K562 (cell line): ENCODE results near the gene ZBTB44. TPM values are rescaled to one million over a fixed set of nuclear protein-coding genes. Genes with fewer than 3 reads are reported as not detected.

Experiments used
- ATAC-seq: fragments of 200-7000 bp; cut with Tn5 transposase; 3 replicates; pipeline ENCODE4 v1.9.1; 2020; ENCODE audit warnings: moderate library complexity
- BruUV-seq: library from RNA; stranded (reverse); fragments of 400-500 nt; replicated peaks from 2 replicates; lab custom pipeline; 2021; lab: Mats Ljungman, UMichigan
- CTCF ChIA-PET: fragments of 300-600 bp; formaldehyde crosslinking; extraction: SDS; loops from one replicate; lab custom pipeline; 2021; ENCODE audit warnings: low intra/inter-chr PET ratio; lab: Yijun Ruan, JAX
- POLR2A ChIA-PET: fragments of 300-600, 350-650 bp; sonication (Branson Sonifier 250); formaldehyde crosslinking; extraction: SDS; loops from one replicate; lab custom pipeline; 2021; ENCODE audit warnings: antibody characterized with exemption, inconsistent platforms; lab: Yijun Ruan, JAX
- DNase-seq, 4 experiments: peaks; one replicate each; pipeline versions ENCODE4 v3.0.0 to v3.0.0-alpha.2; 2011 to 2018; ENCODE audit warnings: low spot score in 3 of 4, mixed read lengths in 3 of 4; ENCODE audit errors: extremely low read depth in 1 of 4
- FAIRE-seq: peaks from 2 replicates; lab custom pipeline; 2011; peaks lifted over from hg19 to GRCh38; lab: Jason Lieb, UNC
- H2AFZ ChIP-seq: 2 replicates; pipeline ENCODE4 v1.6.0; 2011; ENCODE audit warnings: low read depth, low read length, control low read depth, inconsistent platforms
- H3K27ac ChIP-seq: fragments of 200-600 bp; 3 replicates; pipeline ENCODE4 v1.8.0; 2011; ENCODE audit warnings: low read depth, mild to moderate bottlenecking, control low read depth, inconsistent platforms, low read length, moderate library complexity, mixed read lengths; ENCODE audit errors: extremely low read depth
- H3K27me3 ChIP-seq, 2 experiments: fragments of 300-600 bp in 1 of 2; 2 replicates in 1 of 2; 3 replicates in 1 of 2; pipeline versions ENCODE4 v1.6.0 to v1.8.0; 2011; ENCODE audit warnings: inconsistent platforms in 2 of 2, low read length in 2 of 2, mild to moderate bottlenecking in 1 of 2, mixed read lengths in 1 of 2, moderate library complexity in 1 of 2; ENCODE audit not compliant: control insufficient read depth in 2 of 2, insufficient read depth in 2 of 2
- H3K36me3 ChIP-seq: fragments of 300-600 bp; 3 replicates; pipeline ENCODE4 v1.8.0; 2011; ENCODE audit warnings: mild to moderate bottlenecking, low read length, inconsistent platforms; ENCODE audit not compliant: control insufficient read depth, insufficient read depth
- H3K4me1 ChIP-seq, 2 experiments: fragments of 200-600 bp in 1 of 2; replicated peaks in 1 of 2; 2 replicates in 1 of 2; 3 replicates in 1 of 2; pipeline versions ENCODE4 v1.5.1 to v1.8.0; 2011; ENCODE audit warnings: inconsistent platforms in 2 of 2, low read length in 2 of 2, mild to moderate bottlenecking in 1 of 2, mixed read lengths in 1 of 2, moderate library complexity in 1 of 2; ENCODE audit not compliant: control insufficient read depth in 2 of 2, insufficient read depth in 2 of 2
- H3K4me2 ChIP-seq: 2 replicates; pipeline ENCODE4 v1.6.1; 2011; ENCODE audit warnings: low read length, control low read depth, inconsistent platforms, mixed read lengths; ENCODE audit not compliant: insufficient read depth
- H3K4me3 ChIP-seq: fragments of 200-600 bp; sonication (generic), shearing (Covaris generic); 2 replicates; pipeline ENCODE4 v1.5.1; 2016; ENCODE audit warnings: control low read depth, inconsistent platforms
- H3K79me2 ChIP-seq: fragments of 200-600 bp; 3 replicates; pipeline ENCODE4 v1.8.0; 2011; ENCODE audit warnings: low read length, inconsistent platforms; ENCODE audit not compliant: control insufficient read depth, insufficient read depth
- H3K9ac ChIP-seq, 2 experiments: 2 replicates each; pipeline versions ENCODE4 v1.6.0 to v1.6.1; 2011; ENCODE audit warnings: low read depth in 2 of 2, low read length in 2 of 2, control low read depth in 1 of 2, inconsistent platforms in 1 of 2, mild to moderate bottlenecking in 1 of 2, mixed read lengths in 1 of 2; ENCODE audit not compliant: insufficient read depth in 1 of 2
- H3K9me1 ChIP-seq: one replicate; pipeline ENCODE4 v1.6.0; 2011; ENCODE audit warnings: inconsistent platforms, mild to moderate bottlenecking, low read length, moderate library complexity; ENCODE audit not compliant: control insufficient read depth, insufficient read depth
- H3K9me3 ChIP-seq: replicated peaks from 2 replicates; pipeline ENCODE4 v1.5.1; 2011; ENCODE audit warnings: low read depth, low read length, inconsistent platforms; ENCODE audit not compliant: control insufficient read depth, insufficient read depth
- H4K20me1 ChIP-seq: replicated peaks from 2 replicates; pipeline ENCODE4 v1.6.1; 2011; ENCODE audit warnings: low read length, inconsistent platforms, mixed read lengths; ENCODE audit not compliant: control insufficient read depth, insufficient read depth
- CREB3 ChIP-seq: fragments of 450-650 bp; conservative IDR thresholded peaks from 2 replicates; pipeline ENCODE4 v1.6.1; 2016; ENCODE audit warnings: missing genetic modification characterization, low read depth, mild to moderate bottlenecking, missing compliant biosample characterization, moderate library complexity
- EHMT2 ChIP-seq: fragments of 450-650 bp; IDR thresholded peaks from 2 replicates; pipeline ENCODE4 v1.6.1; 2018; ENCODE audit warnings: antibody characterized with exemption
- ETV1 ChIP-seq: fragments of 450-650 bp; conservative IDR thresholded peaks from 2 replicates; pipeline ENCODE4 v1.6.1; 2016; ENCODE audit warnings: missing genetic modification characterization, control low read depth, low read depth, missing compliant biosample characterization
- EZH2 ChIP-seq: IDR thresholded peaks from 2 replicates; pipeline ENCODE4 v1.6.1; 2012; ENCODE audit warnings: low read depth, mild to moderate bottlenecking, inconsistent platforms, low read length, borderline replicate concordance
- NR2C2 ChIP-seq, 2 experiments: fragments of 200-800 bp in 1 of 2; sonication (Bioruptor generic) in 1 of 2; sonication (generic) in 1 of 2; formaldehyde crosslinking in 1 of 2; IDR thresholded peaks; 2 replicates each; pipeline versions ENCODE4 v1.6.1 to v1.8.0; 2016 to 2022; ENCODE audit warnings: mild to moderate bottlenecking in 1 of 2, missing compliant biosample characterization in 1 of 2, missing genetic modification characterization in 1 of 2, missing genetic modification reagents in 1 of 2
- POLR2AphosphoS5 ChIP-seq: IDR thresholded peaks from 2 replicates; pipeline ENCODE4 v1.6.1; 2011; ENCODE audit warnings: mild to moderate bottlenecking, low read depth, low read length, moderate library complexity; ENCODE audit not compliant: control insufficient read depth, insufficient read depth
- PRPF4 ChIP-seq: fragments of 200-400 bp; formaldehyde crosslinking; IDR thresholded peaks from one replicate; pipeline ENCODE4 v1.6.1; 2017; ENCODE audit warnings: low read length, low read depth, mild to moderate bottlenecking; ENCODE audit not compliant: insufficient read depth, poor library complexity, severe bottlenecking
- RERE ChIP-seq: sonication (generic); formaldehyde crosslinking; IDR thresholded peaks from 2 replicates; pipeline ENCODE4 v1.8.0; 2023; ENCODE audit warnings: missing genetic modification reagents, mild to moderate bottlenecking, borderline replicate concordance
- SREBF2 ChIP-seq: sonication (generic); formaldehyde crosslinking; IDR thresholded peaks from 2 replicates; pipeline ENCODE4 v1.4.0; 2020; ENCODE audit warnings: mild to moderate bottlenecking, missing genetic modification reagents
- ZNF121 ChIP-seq: sonication (generic); formaldehyde crosslinking; conservative IDR thresholded peaks from 2 replicates; pipeline ENCODE4 v1.8.0; 2022; ENCODE audit warnings: missing genetic modification reagents
- ZNF165 ChIP-seq: fragments of 250-450 bp; sonication (Bioruptor Pico); IDR thresholded peaks from 2 replicates; pipeline ENCODE4 v1.4.0; 2020; ENCODE audit warnings: borderline replicate concordance
- ZNF551 ChIP-seq: fragments of 250-450 bp; sonication (Bioruptor Pico); IDR thresholded peaks from 2 replicates; pipeline ENCODE4 v1.5.0; 2021; ENCODE audit warnings: mild to moderate bottlenecking, moderate library complexity
- ZNF561 ChIP-seq: fragments of 450-650 bp; formaldehyde crosslinking; conservative IDR thresholded peaks from 2 replicates; pipeline ENCODE4 v1.4.0; 2020; ENCODE audit warnings: mild to moderate bottlenecking, moderate library complexity
- ZNF584 ChIP-seq: fragments of 200-800 bp; sonication (Bioruptor generic); IDR thresholded peaks from 2 replicates; pipeline ENCODE4 v1.6.1; 2016; ENCODE audit warnings: low read depth, mild to moderate bottlenecking, missing genetic modification characterization, missing compliant biosample characterization
- ZNF785 ChIP-seq: fragments of 250-450 bp; sonication (Bioruptor Pico); IDR thresholded peaks from 2 replicates; pipeline ENCODE4 v1.4.0; 2020; ENCODE audit warnings: mild to moderate bottlenecking
- WGBS: fragments of 100-300 bp; shearing (Covaris generic); methylation state at CpG from one replicate; pipeline ENCODE4 v1.1.6; 2016; ENCODE audit warnings: low coverage, mixed read lengths; ENCODE audit not compliant: insufficient coverage; ENCODE audit errors: missing lambda C conversion rate; 5-methylcytosine and 5-hydroxymethylcytosine counted together
- in situ Hi-C: fragments of 300-500 bp; cut with MboI; formaldehyde crosslinking; loops from 4 replicates; pipeline ENCODE4 v1.15.0; 2018; ENCODE audit warnings: inconsistent platforms, mixed read lengths
- intact Hi-C: fragments of 100-400 bp; cut with micrococcal nuclease; formaldehyde crosslinking; loops from 2 replicates; pipeline ENCODE4 v1.14.2; 2022
- polyA plus RNA-seq, 8 experiments: library from polyadenylated mRNA; depleted of rRNA in 4 of 8; stranded (reverse) in 5 of 8; unstranded in 3 of 8; fragments of >200 nt; fragmentation: Nextera tagmentation in 2 of 8; fragmentation: Illumina TruSeq in 1 of 8; extraction: Ambion mirVana in 2 of 8; extraction: Trizol in 1 of 8; gene quantifications; 2 replicates each; pipeline versions ENCODE4 v1.2.1 to v1.2.3, GENCODE V29; 2011 to 2014; ENCODE audit warnings: inconsistent platforms in 1 of 8, missing spikeins in 1 of 8
- total RNA-seq, 7 experiments: library from RNA; depleted of rRNA in 6 of 7; stranded (reverse); fragments of >200 nt in 6 of 7; fragmentation: Illumina TruSeq in 2 of 7; extraction: Trizol in 2 of 7; gene quantifications; 2 replicates each; pipeline versions ENCODE4 v1.2.1 to v1.2.3, GENCODE V29; 2011 to 2021; ENCODE audit warnings: low replicate concordance in 1 of 7

ZBTB44 gene
- total and polyA plus RNA-seq, 9 of the 15 experiments (the other 6 are each of a cell fraction or from before 2014, with no cell fraction given), result 4.7 to 27.1 (median 17.3) TPM

GRCh38 chr11:130262424-130262823 is 52.3 kb downstream of the ZBTB44 start:
- no peak overlapping the region for H3K9ac ChIP-seq
- H3K27ac ChIP-seq, result no peak overlapping the region
- no peak for DNase-seq
- no peak overlapping the region for H3K4me3 ChIP-seq
- CTCF ChIA-PET, result no interaction called here
- BruUV-seq, result no TSS peak
- no peaks in the 10 kb centered on the region for H4K20me1 ChIP-seq
- no peak overlapping the region for H3K4me2 ChIP-seq
- no peak for FAIRE-seq
- no peaks in the 10 kb centered on the region for H3K4me1 ChIP-seq
- POLR2A ChIA-PET, result no interaction called here
- H3K9me1 ChIP-seq, result no peaks in the 10 kb centered on the region
- in situ Hi-C loops (no loop called here), intact Hi-C loops (no loop called here)
- peaks cover under 1% of the 10 kb centered on the region; the same call in 1 of the 3 replicates for H3K79me2 ChIP-seq
- no peaks in the 10 kb centered on the region for H3K27me3 ChIP-seq
- ATAC-seq, result no peak
- H3K36me3 ChIP-seq, result peaks cover 24% of the 10 kb centered on the region; the same call in 2 of the 3 replicates
- no peak overlapping the region for H2AFZ ChIP-seq
- WGBS, result 73% methylated on average over 4 of the region's 4 CpGs
- no peaks in the 10 kb centered on the region for H3K9me3 ChIP-seq
- TF ChIP-seq EZH2, result no peak
- no peak for TF ChIP-seq ZNF584
- no peak for TF ChIP-seq NR2C2 (CRISPR knock-in tag; IDR thresholded peaks at IDR 0.05)
- TF ChIP-seq NR2C2 (tag; IDR thresholded peaks at IDR 0.05), result no peak
- TF ChIP-seq RERE (CRISPR knock-in tag), result no peak
- no peak for TF ChIP-seq ZNF121 (CRISPR knock-in tag)
- no peak for TF ChIP-seq PRPF4
- TF ChIP-seq ZNF561 (CRISPR knock-in tag), result no peak
- TF ChIP-seq ZNF165 (CRISPR knock-in tag), result no peak
- TF ChIP-seq ZNF551 (CRISPR knock-in tag), result no peak
- TF ChIP-seq EHMT2, result no peak
- TF ChIP-seq POLR2AphosphoS5, result no peak
- no peak for TF ChIP-seq SREBF2 (CRISPR knock-in tag)
- no peak for TF ChIP-seq ETV1 (tag)
- TF ChIP-seq ZNF785 (CRISPR knock-in tag), result no peak
- TF ChIP-seq CREB3, result no peak
